ENCODE measurements around the gene PIP5K1B. TPM values are rescaled to one million over a fixed set of nuclear protein-coding genes. Genes with fewer than 3 reads are reported as not detected.

The PIP5K1B gene
- total RNA-seq, 4 donors from 2014 or later, result 1.2 to 2.6 (median 2.0) TPM

- DNase-seq (no peak), ATAC-seq (no peak)
- intact Hi-C loops (cut with DNase I; ENCODE audit: low total_unique reads) (no loop called here), in situ Hi-C loops (cut with MboI; ENCODE audit: low sequenced_read_pairs in 4 of 4) (no loop called here)
- no peaks in the 10 kb centered on the region for H3K9me3 ChIP-seq
- H3K27me3 ChIP-seq, result no peaks in the 10 kb centered on the region
- no peaks in the 10 kb centered on the region for H3K4me1 ChIP-seq
- TF ChIP-seq POLR2A (IDR thresholded peaks at IDR 0.05), result no peak
- TF ChIP-seq, protein P1, sequence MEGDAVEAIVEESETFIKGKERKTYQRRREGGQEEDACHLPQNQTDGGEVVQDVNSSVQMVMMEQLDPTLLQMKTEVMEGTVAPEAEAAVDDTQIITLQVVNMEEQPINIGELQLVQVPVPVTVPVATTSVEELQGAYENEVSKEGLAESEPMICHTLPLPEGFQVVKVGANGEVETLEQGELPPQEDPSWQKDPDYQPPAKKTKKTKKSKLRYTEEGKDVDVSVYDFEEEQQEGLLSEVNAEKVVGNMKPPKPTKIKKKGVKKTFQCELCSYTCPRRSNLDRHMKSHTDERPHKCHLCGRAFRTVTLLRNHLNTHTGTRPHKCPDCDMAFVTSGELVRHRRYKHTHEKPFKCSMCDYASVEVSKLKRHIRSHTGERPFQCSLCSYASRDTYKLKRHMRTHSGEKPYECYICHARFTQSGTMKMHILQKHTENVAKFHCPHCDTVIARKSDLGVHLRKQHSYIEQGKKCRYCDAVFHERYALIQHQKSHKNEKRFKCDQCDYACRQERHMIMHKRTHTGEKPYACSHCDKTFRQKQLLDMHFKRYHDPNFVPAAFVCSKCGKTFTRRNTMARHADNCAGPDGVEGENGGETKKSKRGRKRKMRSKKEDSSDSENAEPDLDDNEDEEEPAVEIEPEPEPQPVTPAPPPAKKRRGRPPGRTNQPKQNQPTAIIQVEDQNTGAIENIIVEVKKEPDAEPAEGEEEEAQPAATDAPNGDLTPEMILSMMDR (IDR thresholded peaks at IDR 0.05 in 4 of 5, conservative IDR thresholded peaks at IDR 0.05 in 1 of 5), result no peak
- no peak overlapping the region for H3K27ac ChIP-seq
- no peak overlapping the region for H3K4me3 ChIP-seq
- H3K36me3 ChIP-seq, result no peaks in the 10 kb centered on the region
These were observed 227.4 kb downstream of the PIP5K1B start for GRCh38 chr9:68932458-68932857.

DNA sequence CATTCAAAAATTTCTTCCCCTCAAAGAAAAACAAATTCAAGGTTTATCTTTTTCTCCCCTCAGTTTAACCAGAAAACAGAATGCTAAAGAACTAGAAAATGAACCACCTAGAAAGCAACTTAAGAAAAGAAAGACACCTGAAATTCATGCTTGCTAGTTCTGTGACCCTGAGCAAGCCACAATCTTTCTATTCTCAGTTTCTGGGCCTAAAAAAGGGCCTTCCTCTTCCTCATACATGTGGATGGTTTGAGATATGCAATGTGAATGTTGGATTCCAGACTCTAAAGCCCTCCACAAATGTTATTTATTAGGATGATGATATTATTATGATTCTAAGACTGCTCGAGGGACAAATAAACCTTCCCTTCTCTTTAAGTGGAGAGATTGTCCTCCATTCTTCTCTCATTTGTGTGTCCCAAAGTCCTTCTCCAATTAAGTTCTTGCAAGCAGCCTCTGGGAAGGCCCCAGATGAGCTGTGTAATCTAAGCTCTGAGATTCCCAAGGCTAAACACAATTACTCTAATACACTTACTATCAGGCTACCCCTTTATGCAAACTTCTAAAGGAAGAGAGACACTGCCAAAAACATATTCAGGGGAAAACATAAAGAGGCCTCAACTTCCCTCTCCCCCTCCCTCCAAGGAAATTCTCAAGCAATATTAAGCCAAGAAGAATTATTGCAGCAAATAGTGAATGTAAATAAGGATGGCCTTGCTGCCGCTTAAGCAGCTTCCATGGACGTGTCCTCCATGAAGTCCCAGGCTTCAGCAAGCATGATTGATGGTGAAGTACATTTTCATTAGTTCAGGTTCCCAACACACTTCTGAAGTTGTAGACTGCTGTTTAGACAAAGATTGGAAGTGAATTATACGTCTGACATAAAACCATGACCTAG lies 228.6 kb downstream of the PIP5K1B start:
- Histone ChIP-seq H3K4me3 (no peak overlapping the region), H3K36me3 (no peaks in the 10 kb centered on the region), H3K27ac (no peak overlapping the region), H3K27me3 (no peaks in the 10 kb centered on the region), H3K9me3 (no peaks in the 10 kb centered on the region), H3K4me1 (no peaks in the 10 kb centered on the region)
- no peak for TF ChIP-seq POLR2A (IDR thresholded peaks at IDR 0.05)
- TF ChIP-seq, protein P1 (IDR thresholded peaks at IDR 0.05 in 4 of 5, conservative IDR thresholded peaks at IDR 0.05 in 1 of 5), result no peak
- intact Hi-C loops (cut with DNase I; ENCODE audit: low total_unique reads) (no loop called here), in situ Hi-C loops (cut with MboI; ENCODE audit: low sequenced_read_pairs in 4 of 4) (no loop called here)
- no peak for ATAC-seq
- no peak for DNase-seq

DNA sequence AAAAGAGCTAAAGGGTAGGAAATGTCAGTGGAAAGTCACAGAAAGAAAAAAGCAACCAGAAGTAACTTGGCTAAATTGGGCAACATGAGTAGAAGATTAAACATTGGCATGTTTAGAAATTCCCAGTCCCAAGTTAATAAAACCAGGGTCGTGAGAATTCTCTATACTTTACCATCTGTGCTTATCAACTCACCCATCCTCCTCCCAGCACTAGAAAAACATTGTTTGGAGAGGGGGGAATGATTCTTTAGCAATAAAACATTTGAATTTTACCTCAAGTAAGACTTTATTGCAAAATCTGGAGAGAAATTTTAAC lies 229.2 kb downstream of the PIP5K1B start:
- no peak overlapping the region for H3K27ac ChIP-seq
- no peaks in the 10 kb centered on the region for H3K4me1 ChIP-seq
- H3K4me3 ChIP-seq, result no peak overlapping the region
- intact Hi-C loops (cut with DNase I; ENCODE audit: low total_unique reads), result no loop called here
- H3K36me3 ChIP-seq, result no peaks in the 10 kb centered on the region
- no peak for ATAC-seq
- TF ChIP-seq, protein P1 (IDR thresholded peaks at IDR 0.05 in 4 of 5, conservative IDR thresholded peaks at IDR 0.05 in 1 of 5), result no peak
- TF ChIP-seq POLR2A (IDR thresholded peaks at IDR 0.05), result no peak
- H3K27me3 ChIP-seq, result no peaks in the 10 kb centered on the region
- no peak for DNase-seq
- no peaks in the 10 kb centered on the region for H3K9me3 ChIP-seq
- in situ Hi-C loops (cut with MboI; ENCODE audit: low sequenced_read_pairs in 4 of 4), result no loop called here

GRCh38 chr9:68940573-68940972 lies 235.5 kb downstream of the PIP5K1B start:
- in situ Hi-C loops (cut with MboI; ENCODE audit: low sequenced_read_pairs in 4 of 4), result no loop called here
- no peak for TF ChIP-seq POLR2A (IDR thresholded peaks at IDR 0.05)
- TF ChIP-seq, protein P1 (IDR thresholded peaks at IDR 0.05 in 4 of 5, conservative IDR thresholded peaks at IDR 0.05 in 1 of 5), result no peak
- ATAC-seq (no peak), DNase-seq (no peak)
- H3K9me3 ChIP-seq, result no peaks in the 10 kb centered on the region
- intact Hi-C loops (cut with DNase I; ENCODE audit: low total_unique reads), result no loop called here
- no peak overlapping the region for H3K4me3 ChIP-seq
- no peak overlapping the region for H3K27ac ChIP-seq
- peaks cover 0 to 4% of the 10 kb centered on the region in 2 donors for H3K4me1 ChIP-seq
- H3K27me3 ChIP-seq, result no peaks in the 10 kb centered on the region
- no peaks in the 10 kb centered on the region for H3K36me3 ChIP-seq
